GM12878 (cell line): ENCODE measurements around the gene COL25A1. TPM values are rescaled to one million over a fixed set of nuclear protein-coding genes. Genes with fewer than 3 reads are reported as not detected.

Experiments
- ATAC-seq: fragments of 200-7000 bp; cut with Tn5 transposase; 3 replicates; pipeline ENCODE4 v1.9.1; 2020; ENCODE audit warnings: mild to moderate bottlenecking, moderate library complexity
- BruUV-seq: library from RNA; stranded (reverse); fragments of 400-500 nt; replicated peaks from 2 replicates; lab custom pipeline; 2021; lab: Mats Ljungman, UMichigan
- CTCF ChIA-PET: fragments of 300-600 bp; sonication (Branson Sonifier 250); formaldehyde crosslinking; extraction: SDS; loops from one replicate; lab custom pipeline; 2021; ENCODE audit warnings: inconsistent platforms; lab: Yijun Ruan, JAX
- POLR2A ChIA-PET: fragments of 350-600 bp; formaldehyde crosslinking; extraction: SDS; loops from one replicate; lab custom pipeline; 2021; ENCODE audit warnings: inconsistent platforms; lab: Charles Lee
- RAD21 ChIA-PET: fragments of 300-600 bp; sonication (Branson Sonifier 250); formaldehyde crosslinking; loops from one replicate; lab custom pipeline; 2023; ENCODE audit warnings: antibody characterized with exemption; ENCODE audit not compliant: unreplicated experiment; lab: Charles Lee
- SMC1A ChIA-PET: fragments of 300-600 bp; sonication (Branson Sonifier 250); formaldehyde crosslinking; loops from one replicate; lab custom pipeline; 2023; ENCODE audit not compliant: unreplicated experiment, uncharacterized antibody; lab: Charles Lee
- DNase-seq: peaks from one replicate; pipeline ENCODE4 v3.0.0-alpha.2; 2011; ENCODE audit warnings: low read depth, low spot score
- FAIRE-seq: peaks from 3 replicates; lab custom pipeline; 2011; peaks lifted over from hg19 to GRCh38; lab: Jason Lieb, UNC
- H2AFZ ChIP-seq: 2 replicates; pipeline ENCODE4 v1.6.0; 2011; ENCODE audit warnings: low read depth, low read length, control low read depth; ENCODE audit not compliant: control insufficient read depth
- H3K27ac ChIP-seq: 2 replicates; pipeline ENCODE4 v1.5.1; 2011; ENCODE audit warnings: control low read depth; ENCODE audit not compliant: control insufficient read depth, insufficient read depth
- H3K27me3 ChIP-seq, 2 experiments: replicated peaks in 1 of 2; 2 replicates each; pipeline versions ENCODE4 v1.6.0 to v1.6.1; 2011; ENCODE audit warnings: low read length in 1 of 2; ENCODE audit not compliant: control insufficient read depth in 2 of 2, insufficient read depth in 2 of 2
- H3K36me3 ChIP-seq, 2 experiments: 2 replicates each; pipeline ENCODE4 v1.5.1; 2011; ENCODE audit warnings: low read length in 1 of 2; ENCODE audit not compliant: control insufficient read depth in 2 of 2, insufficient read depth in 2 of 2
- H3K4me1 ChIP-seq: 2 replicates; pipeline ENCODE4 v1.6.1; 2011; ENCODE audit warnings: mild to moderate bottlenecking, low read length, moderate library complexity, mixed read lengths; ENCODE audit not compliant: control insufficient read depth, insufficient read depth
- H3K4me2 ChIP-seq: 2 replicates; pipeline ENCODE4 v1.6.0; 2011; ENCODE audit warnings: control low read depth; ENCODE audit not compliant: control insufficient read depth, insufficient read depth
- H3K4me3 ChIP-seq: fragments of 200-600 bp; sonication (generic); 2 replicates; pipeline ENCODE4 v1.5.1; 2016
- H3K79me2 ChIP-seq: 2 replicates; pipeline ENCODE4 v1.6.0; 2011; ENCODE audit warnings: low read length; ENCODE audit not compliant: control insufficient read depth, insufficient read depth
- H3K9ac ChIP-seq: 2 replicates; pipeline ENCODE4 v1.8.0; 2011; ENCODE audit warnings: low read length, control low read depth, mixed read lengths; ENCODE audit not compliant: control insufficient read depth, insufficient read depth
- H3K9me3 ChIP-seq: replicated peaks from 3 replicates; pipeline ENCODE4 v1.5.1; 2011; ENCODE audit warnings: mild to moderate bottlenecking, low read length; ENCODE audit not compliant: control insufficient read depth, insufficient read depth
- H4K20me1 ChIP-seq: 2 replicates; pipeline ENCODE4 v1.6.0; 2011; ENCODE audit not compliant: control insufficient read depth, insufficient read depth
- IKZF2 ChIP-seq, 2 experiments: fragments of 450-650 bp; IDR thresholded peaks; 2 replicates each; pipeline ENCODE4 v1.6.1; 2017; ENCODE audit warnings: mild to moderate bottlenecking in 2 of 2, moderate library complexity in 2 of 2
- JUND ChIP-seq: IDR thresholded peaks from 2 replicates; pipeline ENCODE4 v1.6.1; 2012; ENCODE audit warnings: low read depth, mild to moderate bottlenecking, low read length, improper control_type of control experiment, moderate library complexity
- MTA2 ChIP-seq: fragments of 450-650 bp; IDR thresholded peaks from 2 replicates; pipeline ENCODE4 v1.6.1; 2016; ENCODE audit warnings: low read depth, mild to moderate bottlenecking, moderate library complexity
- PAX5 ChIP-seq: IDR thresholded peaks from 2 replicates; pipeline ENCODE4 v1.6.1; 2011; ENCODE audit warnings: low read depth, low read length, borderline replicate concordance
- RCOR1 ChIP-seq: conservative IDR thresholded peaks from 2 replicates; pipeline ENCODE4 v1.6.1; 2012; ENCODE audit warnings: low read depth, low read length, improper control_type of control experiment
- SPI1 ChIP-seq: IDR thresholded peaks from 2 replicates; pipeline ENCODE4 v1.6.1; 2011; ENCODE audit warnings: low read depth, mild to moderate bottlenecking, low read length, moderate library complexity, borderline replicate concordance; ENCODE audit not compliant: insufficient read depth
- ZSCAN29 ChIP-seq: fragments of 450-650 bp; IDR thresholded peaks from 2 replicates; pipeline ENCODE4 v1.6.1; 2017; ENCODE audit warnings: mild to moderate bottlenecking, moderate library complexity
- WGBS: methylation state at CpG from one replicate; pipeline ENCODE4 v1.1.6; 2016; ENCODE audit warnings: low lambda C conversion rate; ENCODE audit not compliant: insufficient replicate concordance, insufficient coverage; ENCODE audit errors: missing lambda C conversion rate; 5-methylcytosine and 5-hydroxymethylcytosine counted together
- in situ Hi-C: fragments of 300-500 bp; cut with MboI; formaldehyde crosslinking; loops from 9 replicates; pipeline ENCODE4 v1.14.3; 2018; ENCODE audit warnings: mixed read lengths
- intact Hi-C: fragments of 100-400 bp; cut with micrococcal nuclease; formaldehyde crosslinking; loops from one replicate; pipeline ENCODE4 v1.14.2; 2022; ENCODE audit not compliant: unreplicated experiment
- polyA plus RNA-seq, 11 experiments: library from polyadenylated mRNA; depleted of rRNA in 4 of 11; unstranded in 6 of 11; stranded (reverse) in 5 of 11; fragments of >200 nt; fragmentation: Nextera tagmentation in 4 of 11; fragmentation: Illumina TruSeq in 1 of 11; extraction: Ambion mirVana in 4 of 11; extraction: Trizol in 1 of 11; gene quantifications; 1 replicate in 1 of 11; 2 replicates in 10 of 11; pipeline versions ENCODE4 v1.2.1 to v1.2.3, GENCODE V29; 2011 to 2016; ENCODE audit warnings: inconsistent platforms in 2 of 11, missing spikeins in 2 of 11, low read depth in 1 of 11
- total RNA-seq, 4 experiments: library from RNA; depleted of rRNA in 3 of 4; stranded (reverse); fragments of >200 nt in 3 of 4; fragmentation: Illumina TruSeq in 1 of 4; extraction: Trizol in 1 of 4; gene quantifications; 2 replicates each; pipeline versions ENCODE4 v1.2.1 to v1.2.3, GENCODE V29; 2013 to 2021
- TF ChIP-seq, protein P1 (sequence below): fragments of 450-650 bp; IDR thresholded peaks from 2 replicates; pipeline ENCODE4 v1.6.1; 2017; ENCODE audit warnings: mild to moderate bottlenecking, moderate library complexity
- TF ChIP-seq, protein P2 (sequence below): fragments of 150-350 bp; IDR thresholded peaks from 2 replicates; pipeline ENCODE4 v1.6.1; 2014; ENCODE audit warnings: mild to moderate bottlenecking, low read depth, low read length

The COL25A1 gene
- total and polyA plus RNA-seq, 10 of the 15 experiments (the other 5 are each of a cell fraction or from before 2014, with no cell fraction given), result 0.01 to 0.26 (median 0.12) TPM; not detected in 6

DNA sequence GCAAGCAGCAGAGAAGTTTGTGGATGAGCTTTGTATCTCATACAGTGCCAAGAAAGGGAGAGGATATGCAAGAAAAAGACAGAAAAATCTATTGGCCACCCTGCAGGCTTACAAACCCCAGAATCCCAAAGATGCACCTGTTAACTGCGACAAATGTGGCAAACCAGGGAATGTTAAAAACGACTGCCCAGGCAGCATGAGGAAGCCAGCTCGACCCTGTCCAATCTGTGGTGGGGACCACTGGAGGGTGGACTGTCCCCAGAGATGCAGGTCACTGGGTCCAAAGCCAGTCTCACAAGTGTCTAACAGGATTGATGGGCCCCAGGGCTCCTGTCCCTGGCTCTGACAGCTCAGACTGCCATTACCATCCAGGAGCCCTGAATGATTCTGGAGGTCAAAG, 12.9 kb upstream of the COL25A1 start (continued):
- TF ChIP-seq, protein P1, sequence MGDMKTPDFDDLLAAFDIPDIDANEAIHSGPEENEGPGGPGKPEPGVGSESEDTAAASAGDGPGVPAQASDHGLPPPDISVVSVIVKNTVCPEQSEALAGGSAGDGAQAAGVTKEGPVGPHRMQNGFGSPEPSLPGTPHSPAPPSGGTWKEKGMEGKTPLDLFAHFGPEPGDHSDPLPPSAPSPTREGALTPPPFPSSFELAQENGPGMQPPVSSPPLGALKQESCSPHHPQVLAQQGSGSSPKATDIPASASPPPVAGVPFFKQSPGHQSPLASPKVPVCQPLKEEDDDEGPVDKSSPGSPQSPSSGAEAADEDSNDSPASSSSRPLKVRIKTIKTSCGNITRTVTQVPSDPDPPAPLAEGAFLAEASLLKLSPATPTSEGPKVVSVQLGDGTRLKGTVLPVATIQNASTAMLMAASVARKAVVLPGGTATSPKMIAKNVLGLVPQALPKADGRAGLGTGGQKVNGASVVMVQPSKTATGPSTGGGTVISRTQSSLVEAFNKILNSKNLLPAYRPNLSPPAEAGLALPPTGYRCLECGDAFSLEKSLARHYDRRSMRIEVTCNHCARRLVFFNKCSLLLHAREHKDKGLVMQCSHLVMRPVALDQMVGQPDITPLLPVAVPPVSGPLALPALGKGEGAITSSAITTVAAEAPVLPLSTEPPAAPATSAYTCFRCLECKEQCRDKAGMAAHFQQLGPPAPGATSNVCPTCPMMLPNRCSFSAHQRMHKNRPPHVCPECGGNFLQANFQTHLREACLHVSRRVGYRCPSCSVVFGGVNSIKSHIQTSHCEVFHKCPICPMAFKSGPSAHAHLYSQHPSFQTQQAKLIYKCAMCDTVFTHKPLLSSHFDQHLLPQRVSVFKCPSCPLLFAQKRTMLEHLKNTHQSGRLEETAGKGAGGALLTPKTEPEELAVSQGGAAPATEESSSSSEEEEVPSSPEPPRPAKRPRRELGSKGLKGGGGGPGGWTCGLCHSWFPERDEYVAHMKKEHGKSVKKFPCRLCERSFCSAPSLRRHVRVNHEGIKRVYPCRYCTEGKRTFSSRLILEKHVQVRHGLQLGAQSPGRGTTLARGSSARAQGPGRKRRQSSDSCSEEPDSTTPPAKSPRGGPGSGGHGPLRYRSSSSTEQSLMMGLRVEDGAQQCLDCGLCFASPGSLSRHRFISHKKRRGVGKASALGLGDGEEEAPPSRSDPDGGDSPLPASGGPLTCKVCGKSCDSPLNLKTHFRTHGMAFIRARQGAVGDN, result no peak

DNA sequence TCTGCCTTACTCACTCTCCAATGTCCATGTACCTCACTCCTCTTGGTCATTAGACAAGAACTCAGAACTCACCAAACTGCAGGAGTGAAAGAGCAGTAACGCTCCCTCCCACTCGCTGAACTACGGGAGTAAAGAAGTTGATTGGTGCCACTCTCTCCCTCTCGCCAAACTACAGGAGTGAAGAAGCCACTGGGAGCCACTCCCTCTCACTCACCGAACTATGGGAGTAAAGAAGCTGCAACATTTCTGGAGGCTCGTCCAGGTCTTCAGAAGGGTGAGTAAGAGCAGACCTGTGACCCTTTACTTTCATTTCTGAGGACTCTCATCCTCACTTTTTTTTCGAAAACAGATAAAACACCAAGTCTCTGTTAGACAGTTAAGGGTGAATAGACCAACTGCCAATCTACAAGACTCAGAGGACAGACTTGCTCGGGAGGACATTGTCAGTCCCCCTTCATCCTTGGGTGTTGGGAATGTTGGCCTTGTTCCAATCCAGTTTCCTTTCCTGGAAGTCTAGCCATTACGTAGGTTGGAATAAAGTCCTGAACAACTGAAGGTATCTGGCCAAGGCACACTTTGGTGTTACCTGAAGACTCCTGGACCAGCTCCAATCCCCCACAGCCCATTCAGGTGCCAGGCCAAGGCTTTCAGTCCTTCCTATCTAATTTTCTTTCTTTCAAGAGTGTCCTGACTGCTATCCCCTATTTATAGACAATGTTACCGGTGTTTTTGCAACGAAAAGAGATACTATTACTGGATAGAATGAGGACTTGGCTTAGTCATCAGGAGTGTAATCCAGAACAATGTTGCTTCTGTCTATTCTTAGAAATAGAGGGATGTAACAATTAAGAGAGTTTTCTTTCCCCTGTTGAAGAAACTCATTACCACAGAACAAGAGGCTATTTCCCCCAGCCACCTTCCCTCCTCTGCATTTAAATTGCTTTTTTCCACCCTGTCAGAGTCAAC, 11.0 kb upstream of the COL25A1 start:
- no peak overlapping the region for H3K27ac ChIP-seq
- no peak overlapping the region for H2AFZ ChIP-seq
- DNase-seq, result no peak
- H3K27me3 ChIP-seq, result no peaks in the 10 kb centered on the region
- H3K9me3 ChIP-seq, result no peaks in the 10 kb centered on the region; the same call in 2 of the 3 replicates
- BruUV-seq, result no TSS peak
- no peaks in the 10 kb centered on the region for H3K4me1 ChIP-seq
- WGBS, result 25% methylated on average over 11 of the region's 11 CpGs
- no peak for ATAC-seq
- in situ Hi-C loops, result no loop called here
- TF ChIP-seq IKZF2 (IDR thresholded peaks at IDR 0.05) (no peak), ZSCAN29 (no peak), MTA2 (no peak), RCOR1 (no peak), SPI1 (no peak), PAX5 (no peak), JUND (no peak)
- TF ChIP-seq, protein P2, sequence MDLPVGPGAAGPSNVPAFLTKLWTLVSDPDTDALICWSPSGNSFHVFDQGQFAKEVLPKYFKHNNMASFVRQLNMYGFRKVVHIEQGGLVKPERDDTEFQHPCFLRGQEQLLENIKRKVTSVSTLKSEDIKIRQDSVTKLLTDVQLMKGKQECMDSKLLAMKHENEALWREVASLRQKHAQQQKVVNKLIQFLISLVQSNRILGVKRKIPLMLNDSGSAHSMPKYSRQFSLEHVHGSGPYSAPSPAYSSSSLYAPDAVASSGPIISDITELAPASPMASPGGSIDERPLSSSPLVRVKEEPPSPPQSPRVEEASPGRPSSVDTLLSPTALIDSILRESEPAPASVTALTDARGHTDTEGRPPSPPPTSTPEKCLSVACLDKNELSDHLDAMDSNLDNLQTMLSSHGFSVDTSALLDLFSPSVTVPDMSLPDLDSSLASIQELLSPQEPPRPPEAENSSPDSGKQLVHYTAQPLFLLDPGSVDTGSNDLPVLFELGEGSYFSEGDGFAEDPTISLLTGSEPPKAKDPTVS, result no peak
- H3K9ac ChIP-seq, result no peak overlapping the region
- H4K20me1 ChIP-seq, result no peaks in the 10 kb centered on the region
- H3K4me2 ChIP-seq, result no peak overlapping the region
- CTCF ChIA-PET, result no interaction called here
- RAD21 ChIA-PET, result no interaction called here
- POLR2A ChIA-PET, result no interaction called here
- SMC1A ChIA-PET, result no interaction called here
- no peak for FAIRE-seq
- H3K4me3 ChIP-seq, result no peak overlapping the region
- H3K79me2 ChIP-seq, result no peaks in the 10 kb centered on the region
- no peaks in the 10 kb centered on the region for H3K36me3 ChIP-seq
- intact Hi-C loops, result no loop called here
